ENCODE data around the gene DHRS11.

The DHRS11 gene

DNA sequence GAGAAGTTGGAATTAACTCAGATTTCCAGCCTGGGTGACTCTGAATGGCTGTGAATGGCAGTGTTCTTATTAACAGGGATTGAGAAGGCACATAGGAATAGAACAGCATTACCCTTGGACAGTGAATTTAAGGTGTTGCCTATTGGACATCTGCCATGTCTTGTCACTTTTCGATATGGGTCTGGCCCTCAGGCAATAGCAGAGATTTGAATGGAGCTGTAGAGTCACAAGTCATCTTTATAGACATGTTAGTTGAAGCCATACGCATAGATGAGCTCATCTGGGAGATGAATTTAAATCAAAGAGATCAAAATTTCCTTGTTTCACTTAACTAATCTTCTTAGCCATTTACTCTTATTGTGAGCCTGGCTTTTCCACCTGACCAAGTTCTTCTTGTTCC, 14.9 kb upstream of the DHRS11 start:
- DNase-seq (ENCODE audit: low read depth): no peak
- no peak overlapping the region for H3K4me3 ChIP-seq (ENCODE audit: low read depth, low read length)
- TF ChIP-seq, protein P1, sequence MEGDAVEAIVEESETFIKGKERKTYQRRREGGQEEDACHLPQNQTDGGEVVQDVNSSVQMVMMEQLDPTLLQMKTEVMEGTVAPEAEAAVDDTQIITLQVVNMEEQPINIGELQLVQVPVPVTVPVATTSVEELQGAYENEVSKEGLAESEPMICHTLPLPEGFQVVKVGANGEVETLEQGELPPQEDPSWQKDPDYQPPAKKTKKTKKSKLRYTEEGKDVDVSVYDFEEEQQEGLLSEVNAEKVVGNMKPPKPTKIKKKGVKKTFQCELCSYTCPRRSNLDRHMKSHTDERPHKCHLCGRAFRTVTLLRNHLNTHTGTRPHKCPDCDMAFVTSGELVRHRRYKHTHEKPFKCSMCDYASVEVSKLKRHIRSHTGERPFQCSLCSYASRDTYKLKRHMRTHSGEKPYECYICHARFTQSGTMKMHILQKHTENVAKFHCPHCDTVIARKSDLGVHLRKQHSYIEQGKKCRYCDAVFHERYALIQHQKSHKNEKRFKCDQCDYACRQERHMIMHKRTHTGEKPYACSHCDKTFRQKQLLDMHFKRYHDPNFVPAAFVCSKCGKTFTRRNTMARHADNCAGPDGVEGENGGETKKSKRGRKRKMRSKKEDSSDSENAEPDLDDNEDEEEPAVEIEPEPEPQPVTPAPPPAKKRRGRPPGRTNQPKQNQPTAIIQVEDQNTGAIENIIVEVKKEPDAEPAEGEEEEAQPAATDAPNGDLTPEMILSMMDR (conservative IDR thresholded peaks at IDR 0.05; ENCODE audit: low read depth, low read length): no peak

DNA sequence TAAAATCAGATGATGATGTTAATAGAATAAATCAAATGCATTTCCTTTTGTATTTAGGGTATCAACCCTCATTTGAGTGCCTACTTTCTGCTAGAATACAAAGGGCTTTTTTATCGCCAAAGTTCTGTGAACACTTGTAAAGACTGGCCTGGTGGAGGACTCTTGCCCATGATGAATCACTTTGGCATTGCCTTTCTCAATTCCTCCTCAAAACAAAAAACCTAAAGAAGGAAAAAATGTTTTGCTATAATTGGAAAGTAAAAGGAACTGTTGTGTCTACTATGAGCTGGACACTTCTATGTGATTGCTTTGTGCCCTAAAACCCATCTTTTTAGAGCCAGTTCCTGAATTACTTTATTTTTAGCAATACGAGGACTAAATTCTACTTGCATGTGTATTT, 13.0 kb upstream of the DHRS11 start:
- no peak overlapping the region for H3K4me3 ChIP-seq (ENCODE audit: low read depth, low read length)
- TF ChIP-seq, protein P1 (conservative IDR thresholded peaks at IDR 0.05; ENCODE audit: low read depth, low read length): no peak
- peak; percentile 35 for DNase-seq (ENCODE audit: low read depth)

GRCh38 chr17:36583787-36584186, 7.9 kb upstream of the DHRS11 start:
- DNase-seq (ENCODE audit: low read depth): no peak
- H3K4me3 ChIP-seq (ENCODE audit: low read depth, low read length): no peak overlapping the region
- TF ChIP-seq, protein P1 (conservative IDR thresholded peaks at IDR 0.05; ENCODE audit: low read depth, low read length): no peak

DNA sequence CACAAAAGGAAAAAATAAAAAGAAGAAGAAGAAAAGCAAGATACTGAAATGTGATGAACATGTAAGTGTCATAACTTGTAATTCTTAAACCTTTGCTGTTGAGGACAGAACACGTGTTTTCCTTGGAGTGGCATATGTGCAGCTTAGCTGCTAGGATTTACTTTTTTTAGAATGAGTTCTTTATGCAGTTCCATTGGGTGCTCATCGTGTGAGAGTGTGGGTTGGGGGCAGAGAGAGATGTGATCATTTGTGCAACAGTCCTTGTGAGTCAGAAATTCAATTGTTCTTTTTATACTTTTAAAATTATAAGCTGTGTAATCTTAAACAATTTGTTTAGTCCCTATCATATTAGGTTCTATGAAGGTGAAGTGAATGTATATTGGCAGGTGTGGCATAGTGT, 5.5 kb upstream of the DHRS11 start:
- TF ChIP-seq, protein P1 (conservative IDR thresholded peaks at IDR 0.05; ENCODE audit: low read depth, low read length): no peak
- no peak overlapping the region for H3K4me3 ChIP-seq (ENCODE audit: low read depth, low read length)
- DNase-seq (ENCODE audit: low read depth): no peak

DNA sequence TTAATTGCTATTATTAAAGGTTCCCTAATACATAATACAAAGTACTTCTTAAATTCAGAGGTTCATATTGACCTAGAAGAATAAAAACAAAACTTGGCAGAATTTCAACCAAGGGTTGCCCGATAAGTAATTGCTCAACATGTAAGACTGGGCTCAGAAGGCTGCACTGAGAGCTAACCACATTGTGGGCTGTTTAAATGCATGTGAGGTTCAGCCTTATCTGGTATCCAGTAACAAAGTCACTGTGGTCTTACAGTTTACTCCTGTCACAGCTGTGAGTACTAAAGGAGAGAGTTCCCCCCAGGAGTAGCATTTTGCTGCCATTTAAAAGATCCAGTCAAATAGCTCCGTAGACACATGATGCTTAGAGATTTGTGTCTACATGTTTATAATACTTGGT, 1.6 kb upstream of the DHRS11 start:
- H3K4me3 ChIP-seq (ENCODE audit: low read depth, low read length): no peak overlapping the region
- DNase-seq (ENCODE audit: low read depth): peak; percentile 73
- TF ChIP-seq, protein P1 (conservative IDR thresholded peaks at IDR 0.05; ENCODE audit: low read depth, low read length): no peak

- DNase-seq (ENCODE audit: low read depth): peak; percentile 9
- peak overlapping the region; percentile 68 for H3K4me3 ChIP-seq (ENCODE audit: low read depth, low read length)
- TF ChIP-seq, protein P1 (conservative IDR thresholded peaks at IDR 0.05; ENCODE audit: low read depth, low read length): no peak
Observed at GRCh38 chr17:36592316-36592715, 637 bp downstream of the DHRS11 start.

GRCh38 chr17:36592716-36593321, 1.1 kb downstream of the DHRS11 start:
- TF ChIP-seq, protein P1 (conservative IDR thresholded peaks at IDR 0.05; ENCODE audit: low read depth, low read length): no peak
- peak; percentile 22 for DNase-seq (ENCODE audit: low read depth)
- peak overlapping the region; percentile 68 for H3K4me3 ChIP-seq (ENCODE audit: low read depth, low read length)

All from choroid plexus epithelial cell (primary cell).